ENCODE data around the gene INHBC.
"Not testable (repeated sequence)": the region's sequence is repeated elsewhere in the genome, so short reads cannot be mapped to it uniquely, and the experiment has no call there.

Gene INHBC, protein sequence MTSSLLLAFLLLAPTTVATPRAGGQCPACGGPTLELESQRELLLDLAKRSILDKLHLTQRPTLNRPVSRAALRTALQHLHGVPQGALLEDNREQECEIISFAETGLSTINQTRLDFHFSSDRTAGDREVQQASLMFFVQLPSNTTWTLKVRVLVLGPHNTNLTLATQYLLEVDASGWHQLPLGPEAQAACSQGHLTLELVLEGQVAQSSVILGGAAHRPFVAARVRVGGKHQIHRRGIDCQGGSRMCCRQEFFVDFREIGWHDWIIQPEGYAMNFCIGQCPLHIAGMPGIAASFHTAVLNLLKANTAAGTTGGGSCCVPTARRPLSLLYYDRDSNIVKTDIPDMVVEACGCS

DNA sequence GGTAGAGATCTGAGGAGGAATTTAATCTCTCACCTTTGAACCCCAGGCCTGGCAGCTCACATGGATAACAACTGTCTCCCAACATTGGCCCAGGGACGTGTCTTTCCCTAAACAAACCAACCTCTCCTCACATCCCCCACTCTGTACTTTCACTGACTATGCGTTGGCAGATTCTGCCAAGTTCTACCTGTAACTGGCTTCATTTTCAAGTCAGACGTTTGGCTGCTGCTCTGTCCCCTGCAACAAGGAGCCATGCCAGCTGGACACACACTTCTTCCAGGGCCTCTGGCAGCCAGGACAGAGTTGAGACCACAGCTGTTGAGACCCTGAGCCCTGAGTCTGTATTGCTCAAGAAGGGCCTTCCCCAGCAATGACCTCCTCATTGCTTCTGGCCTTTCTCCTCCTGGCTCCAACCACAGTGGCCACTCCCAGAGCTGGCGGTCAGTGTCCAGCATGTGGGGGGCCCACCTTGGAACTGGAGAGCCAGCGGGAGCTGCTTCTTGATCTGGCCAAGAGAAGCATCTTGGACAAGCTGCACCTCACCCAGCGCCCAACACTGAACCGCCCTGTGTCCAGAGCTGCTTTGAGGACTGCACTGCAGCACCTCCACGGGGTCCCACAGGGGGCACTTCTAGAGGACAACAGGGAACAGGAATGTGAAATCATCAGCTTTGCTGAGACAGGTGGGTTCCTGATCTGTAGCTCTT, at the start of gene INHBC:
TSS of gene INHBC (plus strand) at position 268 of the 707 bp plus-strand sequence. CDS start at position 371, 103 bp downstream.
- DNase-seq: no peak

DNA sequence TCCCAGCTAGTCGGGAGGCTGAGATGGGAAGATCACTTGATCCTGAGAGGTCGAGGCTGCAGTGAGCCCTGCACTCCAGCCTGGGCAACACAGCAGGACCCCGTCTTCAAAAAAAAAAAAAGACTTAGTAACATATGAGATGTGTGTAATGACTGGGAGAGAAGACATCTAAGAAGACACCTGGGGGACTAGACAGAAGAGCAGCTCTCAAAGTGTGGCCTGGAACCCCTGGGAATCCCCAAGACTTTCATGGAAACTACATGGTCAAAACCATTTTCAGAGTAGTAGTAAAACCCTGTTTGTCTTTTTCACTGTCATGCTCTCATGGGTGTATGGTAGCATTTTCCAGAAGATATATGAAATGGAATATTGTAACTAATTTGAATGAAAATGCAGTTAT, 49.0 kb upstream of the INHBC start:
- DNase-seq: no peak

DNA sequence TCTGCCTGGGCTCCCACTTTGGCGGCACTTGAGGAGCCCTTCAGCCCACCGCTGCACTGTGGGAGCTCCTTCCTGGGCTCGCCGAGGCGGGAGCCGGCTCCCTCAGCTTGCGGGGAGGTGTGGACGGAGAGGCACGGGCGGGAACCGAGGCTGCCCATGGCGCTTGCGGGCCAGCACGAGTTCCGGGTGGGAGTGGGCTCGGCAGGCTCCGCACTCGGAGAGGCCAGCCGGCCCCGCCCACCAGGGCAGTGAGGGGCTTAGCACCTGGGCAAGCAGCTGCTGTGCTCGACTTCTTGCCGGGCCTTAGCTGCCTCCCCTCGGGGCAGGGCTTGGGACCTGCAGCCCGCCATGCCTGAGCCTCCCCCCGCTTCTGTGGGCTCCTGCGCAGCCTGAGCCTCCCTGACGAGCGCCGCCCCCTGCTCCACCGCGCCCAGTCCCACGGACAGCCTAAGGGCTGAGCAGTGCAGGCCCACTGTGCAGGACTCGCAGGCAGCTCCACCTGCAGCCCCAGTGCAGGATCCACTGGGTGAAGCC, 48.3 kb upstream of the INHBC start:
- no peak for DNase-seq

DNA sequence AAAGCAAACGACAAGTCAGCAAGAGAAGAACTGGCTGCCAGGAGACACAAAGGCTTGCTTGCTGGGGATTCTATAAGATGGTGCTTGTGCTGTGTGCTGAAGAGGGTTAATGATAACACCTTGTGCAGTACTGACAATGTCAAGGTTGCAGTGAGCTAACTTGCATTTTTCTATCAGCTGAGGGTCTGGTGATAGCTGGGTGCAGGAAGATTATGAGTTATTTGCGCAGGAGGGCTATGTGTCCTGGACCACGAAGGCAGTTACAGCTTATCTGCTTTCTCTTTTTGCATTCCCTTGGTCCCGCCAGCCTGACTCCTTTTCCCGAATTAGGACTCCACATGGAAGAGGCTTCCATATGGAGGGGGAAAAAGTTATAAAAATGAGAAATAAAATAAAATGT, 46.2 kb upstream of the INHBC start:
- DNase-seq: no peak

DNA sequence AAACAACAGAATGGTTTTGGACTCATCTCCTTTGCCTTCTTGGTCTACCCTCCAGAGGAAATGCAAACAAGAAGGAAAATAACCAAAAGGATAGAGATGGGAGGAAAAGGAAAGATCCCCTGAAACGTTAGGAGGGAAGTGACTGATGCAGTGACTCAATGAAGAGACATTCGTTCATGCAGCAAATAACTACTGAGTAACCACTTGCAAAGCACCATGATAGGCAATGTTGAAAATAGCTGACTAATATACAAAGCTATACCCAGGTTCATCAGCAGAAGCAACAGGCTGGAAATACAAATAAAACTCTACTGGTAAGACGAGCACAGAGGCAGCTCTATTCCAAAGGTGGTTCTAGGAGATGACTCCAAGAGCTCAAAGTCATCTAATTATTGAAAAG, 45.6 kb upstream of the INHBC start:
- DNase-seq: no peak

DNA sequence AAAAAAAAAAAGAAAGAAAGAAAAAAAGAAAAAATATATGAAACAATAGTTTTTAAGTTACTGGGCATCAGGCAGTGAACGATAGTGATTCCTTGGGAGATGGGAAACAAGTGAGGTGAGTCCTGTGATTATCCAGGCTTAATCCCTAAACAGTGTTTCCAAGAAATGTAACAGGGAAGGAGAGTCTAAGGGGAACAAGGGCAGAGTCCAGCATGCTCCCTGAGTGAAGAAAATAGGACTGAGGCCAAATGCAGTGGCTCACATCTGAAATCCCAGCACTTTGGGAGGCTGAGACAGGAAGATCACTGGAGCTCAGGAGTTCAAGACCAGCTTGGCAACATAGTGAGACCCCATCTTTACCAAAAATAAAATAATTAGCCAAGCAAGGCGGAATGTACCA, 44.4 kb upstream of the INHBC start:
- DNase-seq: no peak

DNA sequence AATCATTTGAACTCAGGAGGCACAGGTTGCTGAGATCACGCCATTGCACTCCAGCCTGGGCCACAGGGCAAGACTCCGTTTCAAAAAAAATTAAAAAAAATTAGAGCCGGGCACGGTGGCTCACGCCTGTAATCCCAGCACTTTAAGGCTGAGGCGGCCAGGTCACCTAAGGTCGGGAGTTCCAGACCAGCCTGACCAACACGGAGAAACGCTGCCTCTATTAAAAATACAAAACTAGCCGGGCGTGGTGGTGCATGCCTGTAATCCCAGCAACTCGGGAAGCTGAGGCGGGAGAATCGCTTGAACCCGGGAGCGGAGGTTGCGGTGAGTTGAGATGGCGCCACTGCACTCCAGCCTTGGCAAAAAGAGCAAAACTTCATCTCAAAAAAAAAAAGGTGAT, 39.5 kb upstream of the INHBC start:
- DNase-seq: no peak

DNA sequence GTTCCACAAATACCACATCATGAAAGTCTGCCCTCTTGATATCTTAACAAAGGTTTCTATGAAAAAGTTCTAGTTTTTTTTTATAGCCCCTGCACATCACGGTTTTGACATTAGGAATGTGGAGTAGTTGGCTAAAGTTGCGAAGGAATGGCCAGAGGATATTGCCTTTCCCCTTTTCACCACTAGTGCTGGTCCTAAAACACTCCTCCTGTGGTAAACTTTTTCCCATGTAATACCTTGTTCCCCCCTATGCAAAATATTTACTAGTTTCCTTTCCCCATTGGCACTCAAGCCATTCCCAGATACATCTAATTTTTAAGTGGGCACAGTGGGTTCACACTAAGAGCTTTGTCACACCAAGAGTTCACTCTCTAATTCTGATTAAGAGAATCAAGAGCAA, 37.1 kb upstream of the INHBC start:
- no peak for DNase-seq

DNA sequence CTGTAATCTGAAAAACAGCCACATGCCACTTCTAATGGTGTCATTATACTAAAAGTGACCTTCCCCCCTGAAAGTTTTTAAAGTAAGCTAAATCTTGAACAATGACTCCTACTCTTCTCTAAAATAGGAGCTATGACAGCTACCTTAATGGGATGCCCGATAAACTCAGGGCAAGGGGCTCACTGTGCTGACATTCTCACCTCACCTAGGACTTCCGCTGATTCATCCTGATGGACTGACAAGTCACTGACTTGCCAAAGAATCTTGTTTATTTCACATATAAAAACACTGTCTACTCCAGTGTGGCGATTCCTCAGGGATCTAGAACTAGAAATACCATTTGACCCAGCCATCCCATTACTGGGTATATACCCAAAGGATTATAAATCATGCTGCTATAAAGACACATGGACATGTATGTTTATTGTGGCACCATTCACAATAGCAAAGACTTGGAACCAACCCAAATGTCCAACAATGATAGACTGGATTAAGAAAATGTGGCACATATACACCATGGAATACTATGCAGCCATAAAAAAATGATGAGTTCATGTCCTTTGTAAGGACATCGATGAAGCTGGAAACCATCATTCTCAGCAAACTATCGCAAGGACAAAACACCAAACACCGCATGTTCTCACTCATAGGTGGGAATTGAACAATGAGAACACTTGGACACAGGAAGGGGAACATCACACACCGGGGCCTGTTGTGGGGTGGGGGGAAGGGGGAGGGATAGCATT, 34.7 kb upstream of the INHBC start:
- DNase-seq: not testable (repeated sequence)

DNA sequence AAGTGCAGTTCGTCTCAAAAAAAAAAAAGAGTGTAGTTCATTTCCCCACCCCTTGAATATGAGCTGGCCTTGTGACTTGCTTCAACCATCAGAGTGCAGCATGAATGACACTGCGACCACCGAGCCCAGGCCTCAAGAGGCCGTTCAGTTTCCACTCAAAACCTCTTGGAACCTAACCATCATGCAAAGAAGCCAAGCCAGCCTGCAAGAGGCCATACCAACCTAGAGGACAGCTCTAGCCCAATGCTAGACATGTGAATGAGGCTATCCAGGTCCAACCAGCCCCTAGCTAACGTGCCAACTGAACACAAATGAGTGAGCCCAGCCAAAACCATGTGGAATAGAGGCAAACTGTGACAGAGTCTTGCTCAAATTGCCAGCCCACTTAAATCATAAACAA, 33.4 kb upstream of the INHBC start:
- no peak for DNase-seq

DNA sequence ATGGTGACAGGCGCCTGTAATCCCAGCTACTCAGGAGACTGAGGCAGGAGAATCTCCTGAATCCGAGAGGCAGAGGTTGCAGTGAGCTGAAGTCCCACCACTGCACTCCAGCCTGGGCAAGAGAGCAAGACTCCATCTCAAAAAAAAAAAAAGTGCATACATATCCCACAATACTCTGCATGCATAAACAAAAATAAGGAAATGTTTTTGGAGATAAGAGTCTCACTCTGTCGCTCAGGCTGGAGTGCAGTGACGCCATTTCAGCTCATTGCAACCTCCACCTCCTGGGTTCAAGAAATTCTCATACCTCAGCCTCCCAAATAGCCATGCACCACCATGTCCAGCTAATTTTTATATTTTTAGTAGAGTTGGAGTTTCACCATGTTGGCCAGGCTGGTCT, 32.4 kb upstream of the INHBC start:
- not testable (repeated sequence) for DNase-seq

DNA sequence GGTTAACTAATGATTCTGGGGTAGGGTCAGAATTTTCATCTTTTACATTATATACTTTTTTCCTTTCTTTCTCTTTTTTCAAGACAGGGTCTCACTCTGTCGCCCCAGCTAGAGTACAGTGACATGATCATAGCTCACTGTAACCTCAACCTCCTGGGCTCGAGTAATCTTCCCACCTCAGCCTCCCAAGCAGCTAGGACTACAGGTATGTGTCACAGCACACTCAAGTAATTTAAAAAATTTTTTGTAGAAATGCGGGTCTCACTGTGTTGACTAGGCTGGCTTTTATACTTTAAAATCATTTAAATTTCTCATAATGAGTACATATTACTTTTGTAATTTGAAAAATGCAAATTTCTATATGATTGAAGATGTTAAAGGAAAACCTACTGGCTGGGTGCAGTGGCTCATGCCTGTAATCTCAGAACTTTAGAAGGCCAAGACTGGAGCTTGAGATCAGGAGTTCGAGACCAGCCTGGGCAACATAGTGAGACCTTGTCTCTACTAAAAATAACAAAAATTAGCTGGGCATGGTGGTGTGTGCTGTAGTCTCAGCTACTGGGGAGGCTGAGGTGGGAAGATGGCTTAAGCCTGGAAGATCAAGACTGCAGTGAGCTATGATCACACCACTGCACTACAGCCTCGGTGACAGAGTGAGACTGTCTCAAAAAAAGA, 29.5 kb upstream of the INHBC start:
- DNase-seq: no peak

DNA sequence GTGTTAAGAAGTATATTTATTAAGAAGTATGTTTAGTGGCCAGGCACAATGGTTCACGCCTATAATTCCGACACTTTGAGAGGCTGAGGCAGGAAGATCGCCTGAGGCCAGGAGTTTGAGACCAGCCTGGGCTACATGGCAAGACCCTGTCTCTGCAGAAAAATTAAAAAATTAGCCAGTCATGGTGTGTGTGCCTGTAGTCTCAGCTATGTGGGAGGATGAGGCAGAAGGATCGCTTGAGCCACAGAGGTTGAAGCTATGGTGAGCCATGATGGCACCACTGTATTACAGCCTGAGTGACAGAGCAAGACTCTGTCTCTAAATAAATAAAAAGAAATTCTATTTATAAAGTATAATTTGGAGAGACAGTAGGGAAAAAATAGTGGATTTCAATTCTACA, 24.1 kb upstream of the INHBC start:
- DNase-seq: no peak

DNA sequence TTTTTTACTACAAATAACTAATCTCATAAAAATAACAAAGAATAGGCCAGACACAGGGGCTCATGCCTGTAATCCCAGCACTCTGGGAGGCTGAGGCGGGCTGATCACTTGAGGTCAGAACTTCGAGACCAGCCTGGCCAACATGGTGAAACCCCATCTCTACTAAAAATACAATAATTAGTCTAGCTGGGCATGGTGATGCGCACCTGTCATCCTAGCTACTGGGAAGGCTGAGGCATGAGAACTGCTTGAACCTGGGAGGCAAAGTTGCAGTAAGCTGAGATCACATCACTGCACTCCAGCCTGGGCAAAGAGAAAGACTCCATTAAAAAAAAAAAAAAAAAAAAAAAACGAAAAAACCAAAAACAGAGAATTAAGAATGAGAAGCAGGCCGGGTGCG, 20.4 kb upstream of the INHBC start:
- not testable (repeated sequence) for DNase-seq

DNA sequence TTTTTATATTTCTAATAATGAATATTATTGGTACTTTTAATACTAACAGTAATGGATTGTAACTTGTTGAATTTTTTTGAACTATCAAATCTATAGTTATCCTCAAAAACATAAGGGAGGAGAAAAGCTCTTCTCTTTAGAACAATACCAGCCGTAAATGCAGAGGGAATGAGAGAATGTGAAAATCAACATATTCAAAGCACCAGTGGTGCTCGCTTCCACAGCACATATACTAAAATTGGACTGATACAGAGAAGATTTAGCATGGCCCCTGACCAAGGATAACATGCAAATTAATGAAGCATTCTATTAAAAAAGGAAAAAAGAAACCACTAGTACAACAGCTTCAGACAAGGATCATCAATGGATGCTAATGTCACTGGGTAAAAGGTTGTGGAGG, 19.5 kb upstream of the INHBC start:
- DNase-seq: no peak

DNA sequence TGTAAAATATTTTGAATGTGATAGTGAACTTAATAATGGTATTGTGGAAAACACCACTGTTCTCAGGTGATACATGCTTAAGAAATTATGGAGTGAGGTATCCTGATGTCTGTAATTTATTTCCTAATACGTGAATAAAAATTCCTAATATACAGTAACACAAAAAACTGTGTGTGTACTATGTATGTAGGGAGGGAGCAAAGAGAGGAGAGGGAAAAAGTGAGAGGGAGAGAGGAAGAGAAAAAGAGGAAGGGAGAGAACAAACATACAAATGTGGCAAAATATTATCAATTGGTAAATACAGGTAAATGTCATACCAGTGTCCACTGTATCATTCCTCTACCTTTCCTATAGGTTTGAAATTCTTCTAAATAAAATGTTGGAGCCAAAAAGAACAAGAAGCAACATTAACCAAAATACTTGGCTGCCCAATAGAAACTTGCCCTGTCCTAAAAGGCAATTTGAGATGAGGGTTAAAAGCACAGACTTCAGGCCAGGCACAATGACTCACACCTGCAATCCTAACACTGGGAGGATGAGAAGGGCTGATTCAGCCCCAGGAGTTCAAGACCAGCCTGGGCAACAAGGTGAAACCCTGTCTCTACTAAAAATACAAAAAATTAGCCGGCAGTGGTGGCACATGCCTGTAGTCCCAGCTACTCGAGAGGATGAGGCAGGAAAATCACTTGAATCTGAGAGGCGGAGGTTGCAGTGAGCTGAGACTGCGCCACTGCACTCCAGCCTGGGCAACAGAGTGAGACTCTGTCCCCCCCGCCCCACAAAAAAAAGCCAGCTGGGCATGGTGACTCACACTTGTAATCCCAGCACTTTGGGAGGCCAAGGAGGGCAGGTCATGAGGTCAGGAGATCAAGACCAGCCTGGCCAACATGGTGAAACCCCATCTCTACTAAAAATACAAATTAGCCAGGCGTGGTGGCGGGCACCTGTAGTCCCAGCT, 18.3 kb upstream of the INHBC start:
- no peak for DNase-seq

DNA sequence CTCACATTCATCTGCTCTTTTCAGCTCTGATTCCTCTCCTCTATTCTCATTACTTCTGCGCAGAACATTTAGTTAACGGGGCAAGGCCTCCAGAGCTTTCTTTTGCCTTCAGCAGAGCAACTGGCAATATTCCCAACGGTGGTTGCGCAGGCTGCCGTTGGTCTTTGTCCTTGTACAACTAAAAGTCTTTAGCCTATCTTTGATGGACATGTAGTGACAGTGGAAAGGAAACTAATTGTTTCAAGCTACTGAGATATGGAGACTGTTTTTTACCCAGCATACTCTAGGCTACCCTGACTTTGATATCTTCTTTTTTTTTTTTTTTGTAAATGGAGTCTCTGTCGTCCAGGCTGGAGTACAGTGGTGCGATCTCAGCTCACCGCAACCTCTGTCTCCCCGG, 16.3 kb upstream of the INHBC start:
- DNase-seq: no peak

DNA sequence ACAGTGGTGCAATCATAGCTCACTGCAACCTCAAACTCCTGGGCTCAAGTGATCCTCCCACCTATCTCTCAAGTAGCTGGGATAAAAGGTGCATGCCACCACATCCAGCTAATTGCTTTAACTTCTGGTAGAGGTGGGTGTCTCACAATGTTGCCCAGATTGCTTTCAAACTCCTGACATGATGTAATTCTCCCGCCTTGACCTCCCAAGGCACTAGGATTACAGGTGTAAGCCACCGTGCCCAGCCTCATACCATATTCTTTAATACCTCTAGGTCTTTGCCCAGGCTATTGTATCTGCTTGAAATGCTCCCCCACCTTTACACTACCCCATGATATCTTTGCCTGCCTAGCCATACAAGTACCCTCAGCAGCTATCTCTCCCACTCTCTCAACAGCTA, 15.1 kb upstream of the INHBC start:
- DNase-seq: no peak

DNA sequence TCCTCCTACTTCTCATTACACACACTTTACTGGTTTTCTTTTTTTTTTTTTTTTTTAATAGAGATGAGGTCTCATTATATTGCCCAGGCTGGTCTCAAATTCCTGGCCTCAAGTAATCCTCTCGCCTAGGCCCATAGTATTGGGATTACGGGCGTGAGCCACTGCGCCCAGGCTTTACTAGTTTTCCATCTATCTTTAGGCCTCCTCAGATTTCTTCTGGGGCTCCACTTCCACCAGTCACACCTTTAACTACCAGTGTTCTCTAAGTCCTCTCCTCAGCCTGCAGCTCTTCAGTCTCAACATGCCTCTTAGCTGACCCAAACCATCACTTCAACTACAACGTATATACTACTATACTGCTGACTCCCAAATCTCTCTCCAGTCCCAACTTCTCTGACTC, 14.1 kb upstream of the INHBC start:
- no peak for DNase-seq

DNA sequence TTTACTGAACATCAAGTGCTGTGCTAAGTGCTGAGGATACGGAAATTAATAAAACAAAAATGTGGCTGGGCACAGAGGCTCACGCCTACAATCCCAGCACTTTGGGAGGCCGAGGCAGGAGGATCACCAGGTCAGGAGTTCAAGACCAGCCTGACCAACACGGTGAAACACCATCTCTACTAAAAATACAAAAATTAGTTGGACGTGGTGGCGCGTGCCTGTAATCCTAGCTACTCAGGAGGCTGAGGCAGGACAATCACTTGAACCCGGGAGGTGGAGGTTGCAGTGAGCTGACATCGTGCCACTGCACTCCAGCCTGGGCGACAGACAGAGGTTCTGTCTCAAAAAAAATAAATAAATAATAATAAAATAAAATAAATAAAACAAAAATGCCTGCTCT, 7.6 kb upstream of the INHBC start:
- DNase-seq: not testable (repeated sequence)

DNA sequence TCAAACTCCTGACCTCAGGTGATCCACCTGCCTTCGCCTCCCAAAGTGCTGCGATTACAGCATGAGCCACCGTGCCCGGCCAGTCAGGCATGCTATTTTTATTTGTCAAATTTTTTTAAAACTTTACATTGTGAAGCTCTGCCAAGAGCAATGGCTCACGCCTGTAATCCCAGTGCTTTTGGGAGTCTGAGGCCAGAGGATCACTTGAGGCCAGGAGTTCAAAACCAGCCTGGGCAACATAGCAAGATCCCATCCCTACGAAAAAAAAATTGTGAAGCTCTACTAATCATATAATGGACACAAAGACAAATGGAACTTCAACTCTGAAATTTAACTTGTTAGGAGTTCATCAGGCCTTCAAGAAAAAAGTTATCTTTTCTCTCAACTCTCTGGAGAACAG, 5.6 kb upstream of the INHBC start:
- DNase-seq: no peak
